ENCODE data around the gene EIF4G3. TPM values are rescaled to one million over a fixed set of nuclear protein-coding genes. Genes with fewer than 3 reads are reported as not detected.
A peak's percentile ranks its signal among the peaks of the same experiment; 100 is the strongest.

The EIF4G3 gene
- total RNA-seq, 1 donor from 2014 or later: 27.3 TPM

- TF ChIP-seq, protein P1, sequence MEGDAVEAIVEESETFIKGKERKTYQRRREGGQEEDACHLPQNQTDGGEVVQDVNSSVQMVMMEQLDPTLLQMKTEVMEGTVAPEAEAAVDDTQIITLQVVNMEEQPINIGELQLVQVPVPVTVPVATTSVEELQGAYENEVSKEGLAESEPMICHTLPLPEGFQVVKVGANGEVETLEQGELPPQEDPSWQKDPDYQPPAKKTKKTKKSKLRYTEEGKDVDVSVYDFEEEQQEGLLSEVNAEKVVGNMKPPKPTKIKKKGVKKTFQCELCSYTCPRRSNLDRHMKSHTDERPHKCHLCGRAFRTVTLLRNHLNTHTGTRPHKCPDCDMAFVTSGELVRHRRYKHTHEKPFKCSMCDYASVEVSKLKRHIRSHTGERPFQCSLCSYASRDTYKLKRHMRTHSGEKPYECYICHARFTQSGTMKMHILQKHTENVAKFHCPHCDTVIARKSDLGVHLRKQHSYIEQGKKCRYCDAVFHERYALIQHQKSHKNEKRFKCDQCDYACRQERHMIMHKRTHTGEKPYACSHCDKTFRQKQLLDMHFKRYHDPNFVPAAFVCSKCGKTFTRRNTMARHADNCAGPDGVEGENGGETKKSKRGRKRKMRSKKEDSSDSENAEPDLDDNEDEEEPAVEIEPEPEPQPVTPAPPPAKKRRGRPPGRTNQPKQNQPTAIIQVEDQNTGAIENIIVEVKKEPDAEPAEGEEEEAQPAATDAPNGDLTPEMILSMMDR (conservative IDR thresholded peaks at IDR 0.05; ENCODE audit: low read depth, low read length): no peak
- no peak for DNase-seq (ENCODE audit: low read depth)
- H3K4me3 ChIP-seq (ENCODE audit: low read depth, low read length): no peak overlapping the region
Observed at GRCh38 chr1:20900056-20900455, 276.6 kb downstream of the EIF4G3 start.

- H3K4me3 ChIP-seq (ENCODE audit: low read depth, low read length): no peak overlapping the region
- TF ChIP-seq, protein P1 (conservative IDR thresholded peaks at IDR 0.05; ENCODE audit: low read depth, low read length): no peak
- no peak for DNase-seq (ENCODE audit: low read depth)
Observed at GRCh38 chr1:20899154-20899972, 277.3 kb downstream of the EIF4G3 start.

- peak; percentile 56 for DNase-seq (ENCODE audit: low read depth)
- no peak overlapping the region for H3K4me3 ChIP-seq (ENCODE audit: low read depth, low read length)
- TF ChIP-seq, protein P1 (conservative IDR thresholded peaks at IDR 0.05; ENCODE audit: low read depth, low read length): no peak
Observed at GRCh38 chr1:20896826-20897225, 279.9 kb downstream of the EIF4G3 start.

DNA sequence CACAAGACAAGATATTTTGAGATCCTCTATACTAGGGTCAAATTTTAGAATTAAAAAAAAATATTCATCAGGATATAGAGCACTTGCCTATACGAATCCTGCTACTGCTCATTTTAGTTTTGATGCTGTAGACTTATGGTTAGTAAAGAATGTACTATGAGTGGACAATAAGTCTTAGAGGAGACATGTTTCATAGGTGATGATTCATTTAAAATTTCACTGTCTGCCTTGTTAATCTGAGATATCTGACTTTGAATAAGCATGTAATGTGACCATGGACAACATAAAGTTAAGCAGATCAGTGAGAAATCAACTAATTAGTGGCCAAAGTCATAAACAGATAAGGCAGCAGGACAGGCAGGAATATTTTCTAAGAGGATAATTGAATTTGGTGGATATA is 282.8 kb downstream of the EIF4G3 start:
- TF ChIP-seq, protein P1 (conservative IDR thresholded peaks at IDR 0.05; ENCODE audit: low read depth, low read length): no peak
- H3K4me3 ChIP-seq (ENCODE audit: low read depth, low read length): no peak overlapping the region
- DNase-seq (ENCODE audit: low read depth): no peak

- TF ChIP-seq, protein P1 (conservative IDR thresholded peaks at IDR 0.05; ENCODE audit: low read depth, low read length): no peak
- no peak overlapping the region for H3K4me3 ChIP-seq (ENCODE audit: low read depth, low read length)
- DNase-seq (ENCODE audit: low read depth): no peak
Observed at GRCh38 chr1:20891091-20891490, 285.6 kb downstream of the EIF4G3 start.

GRCh38 chr1:20887246-20887645 is 289.5 kb downstream of the EIF4G3 start:
- no peak for DNase-seq (ENCODE audit: low read depth)

More at GRCh38 chr1:20887246-20887645, 289.5 kb downstream of the EIF4G3 start:
- TF ChIP-seq, protein P1 (conservative IDR thresholded peaks at IDR 0.05; ENCODE audit: low read depth, low read length): no peak
- H3K4me3 ChIP-seq (ENCODE audit: low read depth, low read length): no peak overlapping the region
